Gastrocnemius medialis (tissue), 4 donors: Measurements from ENCODE around the gene MYCN.

ENCODE experiments used
- CTCF ChIP-seq, 5 experiments: fragments of 450-650 bp in 3 of 5; fragments of 200-600 bp in 2 of 5; sonication (generic) in 2 of 5; IDR thresholded peaks in 4 of 5; conservative IDR thresholded peaks in 1 of 5; 1 replicate in 4 of 5; 2 replicates in 1 of 5; pipeline ENCODE4 v1.5.1; 2016 to 2019; ENCODE audit warnings: antibody characterized with exemption in 5 of 5, mild to moderate bottlenecking in 3 of 5, moderate library complexity in 3 of 5
- POLR2A ChIP-seq, 2 donors: fragments of 450-650 bp; IDR thresholded peaks; one replicate each; pipeline ENCODE4 v1.6.1; 2017; ENCODE audit warnings: antibody characterized with exemption in 2 of 2, mild to moderate bottlenecking in 2 of 2, moderate library complexity in 2 of 2

- TF ChIP-seq POLR2A (IDR thresholded peaks at IDR 0.05) (no peak), CTCF (IDR thresholded peaks at IDR 0.05 in 4 of 5, conservative IDR thresholded peaks at IDR 0.05 in 1 of 5) (no peak)
Measured at GRCh38 chr2:15976354-15976753, 36.0 kb downstream of the MYCN start.
